Body of pancreas (tissue), 4 donors: ENCODE data around the gene TOR2A. TPM values are rescaled to one million over a fixed set of nuclear protein-coding genes. Genes with fewer than 3 reads are reported as not detected.

Source experiments
- ATAC-seq: fragments of 150-250 bp; one replicate; pipeline ENCODE4 v1.9.1; 2016
- DNase-seq, 4 donors: peaks; one replicate each; pipeline ENCODE4 v3.0.0-alpha.2; 2019
- H3K27ac ChIP-seq, 4 donors: fragments of 200-600 bp; sonication (generic); 1 replicate in 3 of 4; 2 replicates in 1 of 4; pipeline versions ENCODE4 v1.5.1 to v1.6.1; 2016 to 2019; ENCODE audit warnings: mild to moderate bottlenecking in 1 of 4, mixed read lengths in 1 of 4, moderate library complexity in 1 of 4
- H3K27me3 ChIP-seq, 2 donors: fragments of 200-600 bp; sonication (generic); one replicate each; pipeline ENCODE4 v1.6.0; 2016; ENCODE audit warnings: mild to moderate bottlenecking in 1 of 2
- H3K36me3 ChIP-seq, 2 donors: fragments of 200-600 bp; sonication (generic); replicated peaks in 1 of 2; 2 replicates each; pipeline ENCODE4 v1.5.1; 2016; ENCODE audit warnings: low read depth in 2 of 2; ENCODE audit not compliant: insufficient read depth in 1 of 2
- H3K4me1 ChIP-seq: fragments of 200-600 bp; sonication (generic); one replicate; pipeline ENCODE4 v1.6.0; 2016
- H3K4me3 ChIP-seq, 2 donors: fragments of 200-600 bp; sonication (generic); 1 replicate in 1 of 2; 2 replicates in 1 of 2; pipeline ENCODE4 v1.5.1; 2016 to 2019
- H3K9me3 ChIP-seq, 3 donors: fragments of 200-600 bp; sonication (generic); 1 replicate in 2 of 3; 2 replicates in 1 of 3; pipeline ENCODE4 v1.5.1; 2016
- CTCF ChIP-seq, 7 experiments: fragments of 450-650 bp in 4 of 7; fragments of 200-600 bp in 3 of 7; sonication (generic) in 3 of 7; IDR thresholded peaks; one replicate each; pipeline ENCODE4 v1.5.1; 2016 to 2019; ENCODE audit warnings: antibody characterized with exemption in 7 of 7
- POLR2A ChIP-seq, 3 donors: fragments of 450-650 bp; IDR thresholded peaks; one replicate each; pipeline ENCODE4 v1.6.1; 2016; ENCODE audit warnings: antibody characterized with exemption in 3 of 3, mild to moderate bottlenecking in 2 of 3
- WGBS, 2 donors: methylation state at CpG; one replicate each; pipeline ENCODE4 v1.1.5; 2017; 5-methylcytosine and 5-hydroxymethylcytosine counted together
- intact Hi-C: fragments of 100-400 bp; cut with DNase I; formaldehyde crosslinking; loops from one replicate; pipeline ENCODE4 v1.15.1; 2023
- total RNA-seq, 2 donors: library from RNA; depleted of rRNA; stranded (reverse); fragments of >200 nt; gene quantifications; one replicate each; pipeline ENCODE4 v1.1.0, GENCODE V29; 2016

The TOR2A gene
- total RNA-seq, 2 donors from 2014 or later, result 8.3 to 14.2 TPM

DNA sequence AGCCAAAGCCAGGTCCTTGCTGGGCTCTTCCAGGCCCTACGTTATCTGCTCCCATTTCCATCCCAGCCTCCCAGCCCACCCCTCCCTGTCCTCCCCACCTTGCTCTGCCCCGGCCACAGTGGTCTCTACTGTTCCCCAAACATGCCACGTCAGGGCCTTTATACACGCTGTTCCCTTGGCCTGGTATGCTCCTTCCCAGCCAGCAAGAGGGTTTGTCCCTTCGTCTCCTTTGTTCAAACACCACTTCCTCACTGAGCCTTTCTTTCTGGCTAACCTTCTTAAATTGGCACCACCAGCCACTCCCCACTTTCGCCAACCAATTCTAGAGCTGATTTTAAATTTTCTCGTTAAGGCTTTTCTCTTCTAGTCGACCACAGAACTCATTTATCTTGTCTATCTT, 33.6 kb upstream of the TOR2A start:
- H3K9me3 ChIP-seq, result no peaks in the 10 kb centered on the region
- peak overlapping the region in 1 of 4 donors; percentile 2 for H3K27ac ChIP-seq
- TF ChIP-seq CTCF (IDR thresholded peaks at IDR 0.05) (no peak), POLR2A (IDR thresholded peaks at IDR 0.05) (no peak)
- no peaks in the 10 kb centered on the region for H3K36me3 ChIP-seq
- peaks cover 15% of the 10 kb centered on the region for H3K4me1 ChIP-seq
- H3K27me3 ChIP-seq, result no peaks in the 10 kb centered on the region
- no peak overlapping the region for H3K4me3 ChIP-seq
- no peak for DNase-seq
- intact Hi-C loops, result no loop called here
- WGBS, 2 donors, result 77 to 84% methylated on average over 8 of the region's 8 CpGs
- ATAC-seq, result no peak

DNA sequence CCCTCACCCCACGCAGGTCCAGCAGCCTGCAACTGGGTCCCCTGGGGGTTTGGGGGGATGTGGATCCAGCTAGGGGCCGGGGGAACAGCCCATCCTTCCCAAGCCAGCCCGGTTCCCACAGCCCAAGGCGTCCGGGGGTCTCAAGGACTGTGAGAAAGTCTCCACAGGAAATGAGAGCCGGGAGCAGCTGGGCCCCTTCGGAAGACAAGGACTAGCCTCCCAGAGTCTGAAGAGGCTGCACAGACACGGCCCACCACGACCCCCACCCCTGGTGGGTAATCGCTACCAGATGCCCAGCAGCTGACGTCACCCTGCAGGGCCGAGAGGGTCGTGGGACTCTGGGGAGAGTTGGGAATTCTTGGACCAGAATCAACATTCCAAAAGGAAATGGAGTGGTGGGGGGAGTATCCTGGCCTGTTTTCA, 32.8 kb upstream of the TOR2A start:
- H3K27me3 ChIP-seq, result no peaks in the 10 kb centered on the region
- intact Hi-C loops, result no loop called here
- no peaks in the 10 kb centered on the region for H3K9me3 ChIP-seq
- no peaks in the 10 kb centered on the region for H3K36me3 ChIP-seq
- ATAC-seq (no peak), DNase-seq (no peak)
- no peak overlapping the region for H3K4me3 ChIP-seq
- H3K27ac ChIP-seq, result peak overlapping the region in 3 of 4 donors; percentile 9 to 15 (median 12)
- TF ChIP-seq POLR2A (IDR thresholded peaks at IDR 0.05) (no peak), CTCF (IDR thresholded peaks at IDR 0.05) (no peak)
- peaks cover 15% of the 10 kb centered on the region for H3K4me1 ChIP-seq
- 40 to 52% methylated on average over 13 of the region's 13 CpGs for WGBS, 2 donors

GRCh38 chr9:127767410-127767809, 32.3 kb upstream of the TOR2A start:
- intact Hi-C loops, result no loop called here
- ATAC-seq (no peak), DNase-seq (no peak)
- Histone ChIP-seq H3K4me1 (peaks cover 15% of the 10 kb centered on the region), H3K9me3 (no peaks in the 10 kb centered on the region), H3K4me3 (no peak overlapping the region), H3K27me3 (no peaks in the 10 kb centered on the region), H3K27ac (peak overlapping the region in 2 of 4 donors; percentile 12 to 15), H3K36me3 (no peaks in the 10 kb centered on the region)
- 60 to 63% methylated on average over 3 of the region's 3 CpGs for WGBS, 2 donors
- TF ChIP-seq POLR2A (IDR thresholded peaks at IDR 0.05), result no peak
- TF ChIP-seq CTCF (IDR thresholded peaks at IDR 0.05), result no peak

- H3K4me3 ChIP-seq, result no peak overlapping the region
- H3K4me1 ChIP-seq, result peaks cover 3% of the 10 kb centered on the region
- no peak for ATAC-seq
- H3K27me3 ChIP-seq, result no peaks in the 10 kb centered on the region
- TF ChIP-seq CTCF (IDR thresholded peaks at IDR 0.05) (no peak), POLR2A (IDR thresholded peaks at IDR 0.05) (no peak)
- no peak for DNase-seq
- intact Hi-C loops, result no loop called here
- no peaks in the 10 kb centered on the region for H3K36me3 ChIP-seq
- WGBS, 2 donors, result 81 to 89% methylated on average over 1 of the region's 1 CpG
- H3K9me3 ChIP-seq, result no peaks in the 10 kb centered on the region
- H3K27ac ChIP-seq, result no peak overlapping the region
Measured at GRCh38 chr9:127765418-127765817, 30.3 kb upstream of the TOR2A start.

DNA sequence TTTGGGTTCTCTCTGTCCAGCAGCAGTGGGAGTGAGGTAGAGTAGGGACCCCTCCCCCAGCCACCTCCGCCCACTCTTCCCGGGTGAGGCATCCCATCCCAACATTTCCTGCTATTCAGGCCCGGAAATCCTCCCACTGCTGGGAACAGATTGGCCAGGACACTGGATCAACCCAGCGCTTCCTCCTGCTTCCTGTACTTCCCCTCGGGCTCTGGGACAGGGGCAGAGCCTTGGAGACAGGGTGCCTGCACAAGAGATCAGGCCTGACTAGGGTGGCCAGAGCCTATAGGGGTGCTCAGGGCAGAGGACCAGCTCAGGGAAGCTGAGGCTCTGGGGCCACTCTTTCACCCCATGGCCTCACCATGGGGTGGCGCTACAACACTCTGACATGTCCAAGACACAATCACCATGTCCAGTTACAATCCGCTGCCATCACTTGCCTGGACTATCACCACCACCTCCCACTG, 28.9 kb upstream of the TOR2A start:
- Histone ChIP-seq H3K27ac (peak overlapping the region in 2 of 4 donors; percentile 55 to 63), H3K9me3 (no peaks in the 10 kb centered on the region), H3K4me1 (no peaks in the 10 kb centered on the region), H3K4me3 (no peak overlapping the region), H3K27me3 (no peaks in the 10 kb centered on the region), H3K36me3 (no peaks in the 10 kb centered on the region)
- TF ChIP-seq POLR2A (IDR thresholded peaks at IDR 0.05), result peak in 2 of 3 donors; percentile 11 to 23
- TF ChIP-seq CTCF (IDR thresholded peaks at IDR 0.05), result peak in 6 of 7 experiments; percentile 10 to 49 (median 39)
- ATAC-seq (peak; percentile 59), DNase-seq (peak in 3 of 4 donors; percentile 55 to 61 (median 60))
- intact Hi-C loops, result no loop called here
- WGBS, 2 donors, result 39 to 47% methylated on average over 7 of the region's 7 CpGs
